HepG2 (cell line): ENCODE results near the gene CPLX3. TPM values are rescaled to one million over a fixed set of nuclear protein-coding genes. Genes with fewer than 3 reads are reported as not detected.

Source experiments
- DNMT3B ChIP-seq: conservative IDR thresholded peaks from 2 replicates; pipeline ENCODE4 v1.6.1; 2016; ENCODE audit warnings: missing biosample characterization, control low read depth
- KDM2A ChIP-seq: sonication (generic); formaldehyde crosslinking; IDR thresholded peaks from 2 replicates; pipeline ENCODE4 v1.4.0; 2020; ENCODE audit warnings: low read depth, missing genetic modification reagents, borderline replicate concordance
- KLF13 ChIP-seq: sonication (generic); formaldehyde crosslinking; IDR thresholded peaks from 2 replicates; pipeline ENCODE4 v1.4.0; 2020; ENCODE audit warnings: mild to moderate bottlenecking, missing genetic modification reagents
- MTF2 ChIP-seq: sonication (generic); formaldehyde crosslinking; IDR thresholded peaks from 2 replicates; pipeline ENCODE4 v1.5.0; 2020; ENCODE audit warnings: missing genetic modification reagents, borderline replicate concordance
- MYC ChIP-seq: sonication (generic); formaldehyde crosslinking; IDR thresholded peaks from 2 replicates; pipeline ENCODE4 v1.9.0; 2021; ENCODE audit warnings: missing genetic modification reagents, borderline replicate concordance
- POLR2G ChIP-seq: fragments of 200-400 bp; formaldehyde crosslinking; IDR thresholded peaks from 2 replicates; pipeline ENCODE4 v1.6.1; 2018; ENCODE audit warnings: mild to moderate bottlenecking, low read depth, low read length, moderate library complexity
- TBX3 ChIP-seq: fragments of 450-650 bp; IDR thresholded peaks from 2 replicates; pipeline ENCODE4 v1.6.1; 2017; ENCODE audit warnings: antibody characterized with exemption, mild to moderate bottlenecking, inconsistent platforms, borderline replicate concordance
- ZNF124 ChIP-seq: sonication (generic); formaldehyde crosslinking; IDR thresholded peaks from 2 replicates; pipeline ENCODE4 v1.4.0; 2020; ENCODE audit warnings: missing genetic modification reagents
- ZNF572 ChIP-seq: sonication (generic); formaldehyde crosslinking; IDR thresholded peaks from 2 replicates; pipeline ENCODE4 v1.5.1; 2020; ENCODE audit warnings: mild to moderate bottlenecking, missing genetic modification reagents
- polyA plus RNA-seq, 8 experiments: library from polyadenylated mRNA; depleted of rRNA in 3 of 8; stranded (reverse) in 7 of 8; unstranded in 1 of 8; fragments of >200 nt; fragmentation: Illumina TruSeq in 4 of 8; extraction: Trizol in 4 of 8; gene quantifications; 2 replicates each; pipeline versions ENCODE4 v1.2.1 to v1.2.3, GENCODE V29; 2011 to 2016; ENCODE audit warnings: low read depth in 4 of 8, missing spikeins in 1 of 8, mixed read lengths in 1 of 8; ENCODE audit not compliant: insufficient read depth in 1 of 8
- total RNA-seq, 5 experiments: library from RNA; depleted of rRNA; stranded (reverse); fragments of >200 nt; fragmentation: Illumina TruSeq; extraction: Trizol; gene quantifications; 2 replicates each; pipeline ENCODE4 v1.2.3, GENCODE V29; 2016; ENCODE audit warnings: low read depth in 1 of 5
- TF ChIP-seq, protein P1 (sequence below): sonication (generic); formaldehyde crosslinking; IDR thresholded peaks from 2 replicates; pipeline ENCODE4 v1.8.0; 2022; ENCODE audit warnings: mild to moderate bottlenecking, missing genetic modification reagents, borderline replicate concordance
- TF ChIP-seq, protein P2 (sequence below): sonication (generic); formaldehyde crosslinking; IDR thresholded peaks from 2 replicates; pipeline ENCODE4 v1.4.0; 2020; ENCODE audit warnings: missing genetic modification reagents, borderline replicate concordance
- TF ChIP-seq, protein P3 (sequence below): sonication (generic); formaldehyde crosslinking; IDR thresholded peaks from 2 replicates; pipeline ENCODE4 v1.4.0; 2020; ENCODE audit warnings: missing genetic modification reagents
- TF ChIP-seq, protein P4 (sequence below): sonication (generic); formaldehyde crosslinking; IDR thresholded peaks from 2 replicates; pipeline ENCODE4 v1.4.0; 2020; ENCODE audit warnings: missing genetic modification reagents
- TF ChIP-seq, protein P5 (sequence below): sonication (generic); formaldehyde crosslinking; IDR thresholded peaks from 2 replicates; pipeline ENCODE4 v1.5.0; 2020; ENCODE audit warnings: missing genetic modification reagents, mild to moderate bottlenecking, borderline replicate concordance
- TF ChIP-seq, protein P6 (sequence below): IDR thresholded peaks from 2 replicates; pipeline ENCODE4 v1.6.1; 2016; ENCODE audit warnings: mild to moderate bottlenecking
- TF ChIP-seq, protein P7 (sequence below): conservative IDR thresholded peaks from 2 replicates; pipeline ENCODE4 v1.6.1; 2018; ENCODE audit warnings: missing genetic modification reagents

CPLX3 gene
- total and polyA plus RNA-seq, 2 of the 13 experiments (the other 11 are each of a cell fraction or from before 2014, with no cell fraction given) = not detected

DNA sequence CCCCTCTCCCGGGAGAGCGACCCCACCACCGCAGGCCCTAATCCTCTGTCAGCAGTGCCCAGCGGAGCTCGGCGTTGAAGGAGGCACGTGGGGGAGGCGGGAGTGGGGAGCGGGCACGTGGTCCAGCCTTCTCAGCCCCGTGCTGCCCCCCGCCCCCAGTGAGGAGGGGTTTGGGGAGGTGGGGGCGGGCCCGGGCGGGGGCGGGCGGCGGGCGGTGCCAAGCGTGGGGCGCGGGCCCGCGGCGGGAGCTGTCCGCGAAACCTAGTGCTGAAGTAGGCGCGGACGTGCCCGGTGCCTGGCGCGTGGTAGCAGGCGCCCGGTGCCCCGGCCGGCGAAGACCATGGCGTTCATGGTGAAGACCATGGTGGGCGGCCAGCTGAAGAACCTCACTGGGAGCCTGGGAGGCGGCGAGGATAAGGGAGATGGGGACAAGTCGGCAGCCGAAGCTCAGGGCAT is at the start of gene CPLX3 (continued):
- TF ChIP-seq, protein P1, sequence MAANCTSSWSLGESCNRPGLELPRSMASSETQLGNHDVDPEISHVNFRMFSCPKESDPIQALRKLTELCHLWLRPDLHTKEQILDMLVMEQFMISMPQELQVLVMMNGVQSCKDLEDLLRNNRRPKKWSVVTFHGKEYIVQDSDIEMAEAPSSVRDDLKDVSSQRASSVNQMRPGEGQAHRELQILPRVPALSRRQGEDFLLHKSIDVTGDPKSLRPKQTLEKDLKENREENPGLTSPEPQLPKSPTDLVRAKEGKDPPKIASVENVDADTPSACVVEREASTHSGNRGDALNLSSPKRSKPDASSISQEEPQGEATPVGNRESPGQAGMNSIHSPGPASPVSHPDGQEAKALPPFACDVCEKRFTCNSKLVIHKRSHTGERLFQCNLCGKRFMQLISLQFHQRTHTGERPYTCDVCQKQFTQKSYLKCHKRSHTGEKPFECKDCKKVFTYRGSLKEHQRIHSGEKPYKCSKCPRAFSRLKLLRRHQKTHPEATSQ (CRISPR knock-in tag) = no peak
- TF ChIP-seq ZNF572 (CRISPR knock-in tag) = no peak
- TF ChIP-seq POLR2G = no peak
- no peak for TF ChIP-seq DNMT3B (CRISPR knock-in tag)
- TF ChIP-seq, protein P2, sequence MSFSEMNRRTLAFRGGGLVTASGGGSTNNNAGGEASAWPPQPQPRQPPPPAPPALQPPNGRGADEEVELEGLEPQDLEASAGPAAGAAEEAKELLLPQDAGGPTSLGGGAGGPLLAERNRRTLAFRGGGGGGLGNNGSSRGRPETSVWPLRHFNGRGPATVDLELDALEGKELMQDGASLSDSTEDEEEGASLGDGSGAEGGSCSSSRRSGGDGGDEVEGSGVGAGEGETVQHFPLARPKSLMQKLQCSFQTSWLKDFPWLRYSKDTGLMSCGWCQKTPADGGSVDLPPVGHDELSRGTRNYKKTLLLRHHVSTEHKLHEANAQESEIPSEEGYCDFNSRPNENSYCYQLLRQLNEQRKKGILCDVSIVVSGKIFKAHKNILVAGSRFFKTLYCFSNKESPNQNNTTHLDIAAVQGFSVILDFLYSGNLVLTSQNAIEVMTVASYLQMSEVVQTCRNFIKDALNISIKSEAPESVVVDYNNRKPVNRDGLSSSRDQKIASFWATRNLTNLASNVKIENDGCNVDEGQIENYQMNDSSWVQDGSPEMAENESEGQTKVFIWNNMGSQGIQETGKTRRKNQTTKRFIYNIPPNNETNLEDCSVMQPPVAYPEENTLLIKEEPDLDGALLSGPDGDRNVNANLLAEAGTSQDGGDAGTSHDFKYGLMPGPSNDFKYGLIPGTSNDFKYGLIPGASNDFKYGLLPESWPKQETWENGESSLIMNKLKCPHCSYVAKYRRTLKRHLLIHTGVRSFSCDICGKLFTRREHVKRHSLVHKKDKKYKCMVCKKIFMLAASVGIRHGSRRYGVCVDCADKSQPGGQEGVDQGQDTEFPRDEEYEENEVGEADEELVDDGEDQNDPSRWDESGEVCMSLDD (CRISPR knock-in tag) = no peak
- TF ChIP-seq, protein P3, sequence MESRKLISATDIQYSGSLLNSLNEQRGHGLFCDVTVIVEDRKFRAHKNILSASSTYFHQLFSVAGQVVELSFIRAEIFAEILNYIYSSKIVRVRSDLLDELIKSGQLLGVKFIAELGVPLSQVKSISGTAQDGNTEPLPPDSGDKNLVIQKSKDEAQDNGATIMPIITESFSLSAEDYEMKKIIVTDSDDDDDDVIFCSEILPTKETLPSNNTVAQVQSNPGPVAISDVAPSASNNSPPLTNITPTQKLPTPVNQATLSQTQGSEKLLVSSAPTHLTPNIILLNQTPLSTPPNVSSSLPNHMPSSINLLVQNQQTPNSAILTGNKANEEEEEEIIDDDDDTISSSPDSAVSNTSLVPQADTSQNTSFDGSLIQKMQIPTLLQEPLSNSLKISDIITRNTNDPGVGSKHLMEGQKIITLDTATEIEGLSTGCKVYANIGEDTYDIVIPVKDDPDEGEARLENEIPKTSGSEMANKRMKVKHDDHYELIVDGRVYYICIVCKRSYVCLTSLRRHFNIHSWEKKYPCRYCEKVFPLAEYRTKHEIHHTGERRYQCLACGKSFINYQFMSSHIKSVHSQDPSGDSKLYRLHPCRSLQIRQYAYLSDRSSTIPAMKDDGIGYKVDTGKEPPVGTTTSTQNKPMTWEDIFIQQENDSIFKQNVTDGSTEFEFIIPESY (CRISPR knock-in tag) = no peak
- TF ChIP-seq, protein P4, sequence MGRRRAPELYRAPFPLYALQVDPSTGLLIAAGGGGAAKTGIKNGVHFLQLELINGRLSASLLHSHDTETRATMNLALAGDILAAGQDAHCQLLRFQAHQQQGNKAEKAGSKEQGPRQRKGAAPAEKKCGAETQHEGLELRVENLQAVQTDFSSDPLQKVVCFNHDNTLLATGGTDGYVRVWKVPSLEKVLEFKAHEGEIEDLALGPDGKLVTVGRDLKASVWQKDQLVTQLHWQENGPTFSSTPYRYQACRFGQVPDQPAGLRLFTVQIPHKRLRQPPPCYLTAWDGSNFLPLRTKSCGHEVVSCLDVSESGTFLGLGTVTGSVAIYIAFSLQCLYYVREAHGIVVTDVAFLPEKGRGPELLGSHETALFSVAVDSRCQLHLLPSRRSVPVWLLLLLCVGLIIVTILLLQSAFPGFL (CRISPR knock-in tag) = no peak
- TF ChIP-seq, protein P5, sequence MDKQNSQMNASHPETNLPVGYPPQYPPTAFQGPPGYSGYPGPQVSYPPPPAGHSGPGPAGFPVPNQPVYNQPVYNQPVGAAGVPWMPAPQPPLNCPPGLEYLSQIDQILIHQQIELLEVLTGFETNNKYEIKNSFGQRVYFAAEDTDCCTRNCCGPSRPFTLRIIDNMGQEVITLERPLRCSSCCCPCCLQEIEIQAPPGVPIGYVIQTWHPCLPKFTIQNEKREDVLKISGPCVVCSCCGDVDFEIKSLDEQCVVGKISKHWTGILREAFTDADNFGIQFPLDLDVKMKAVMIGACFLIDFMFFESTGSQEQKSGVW (CRISPR knock-in tag) = no peak
- TF ChIP-seq KLF13 (CRISPR knock-in tag) = no peak
- TF ChIP-seq ZNF124 (CRISPR knock-in tag) = no peak
- 0 out of 2 replicates have a peak, but pooled peaks have one; percentile 25 for TF ChIP-seq KDM2A (CRISPR knock-in tag)
- no peak for TF ChIP-seq MTF2 (CRISPR knock-in tag)
- peak; percentile 29; the same call in 1 of the 2 replicates for TF ChIP-seq MYC (CRISPR knock-in tag)
- TF ChIP-seq, protein P6, sequence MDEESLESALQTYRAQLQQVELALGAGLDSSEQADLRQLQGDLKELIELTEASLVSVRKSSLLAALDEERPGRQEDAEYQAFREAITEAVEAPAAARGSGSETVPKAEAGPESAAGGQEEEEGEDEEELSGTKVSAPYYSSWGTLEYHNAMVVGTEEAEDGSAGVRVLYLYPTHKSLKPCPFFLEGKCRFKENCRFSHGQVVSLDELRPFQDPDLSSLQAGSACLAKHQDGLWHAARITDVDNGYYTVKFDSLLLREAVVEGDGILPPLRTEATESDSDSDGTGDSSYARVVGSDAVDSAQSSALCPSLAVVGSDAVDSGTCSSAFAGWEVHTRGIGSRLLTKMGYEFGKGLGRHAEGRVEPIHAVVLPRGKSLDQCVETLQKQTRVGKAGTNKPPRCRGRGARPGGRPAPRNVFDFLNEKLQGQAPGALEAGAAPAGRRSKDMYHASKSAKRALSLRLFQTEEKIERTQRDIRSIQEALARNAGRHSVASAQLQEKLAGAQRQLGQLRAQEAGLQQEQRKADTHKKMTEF = no peak
- TF ChIP-seq, protein P7, sequence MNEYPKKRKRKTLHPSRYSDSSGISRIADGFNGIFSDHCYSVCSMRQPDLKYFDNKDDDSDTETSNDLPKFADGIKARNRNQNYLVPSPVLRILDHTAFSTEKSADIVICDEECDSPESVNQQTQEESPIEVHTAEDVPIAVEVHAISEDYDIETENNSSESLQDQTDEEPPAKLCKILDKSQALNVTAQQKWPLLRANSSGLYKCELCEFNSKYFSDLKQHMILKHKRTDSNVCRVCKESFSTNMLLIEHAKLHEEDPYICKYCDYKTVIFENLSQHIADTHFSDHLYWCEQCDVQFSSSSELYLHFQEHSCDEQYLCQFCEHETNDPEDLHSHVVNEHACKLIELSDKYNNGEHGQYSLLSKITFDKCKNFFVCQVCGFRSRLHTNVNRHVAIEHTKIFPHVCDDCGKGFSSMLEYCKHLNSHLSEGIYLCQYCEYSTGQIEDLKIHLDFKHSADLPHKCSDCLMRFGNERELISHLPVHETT (CRISPR knock-in tag) = no peak
- no peak for TF ChIP-seq TBX3
